K562 (cell line): ENCODE measurements around the gene GABBR1. TPM values are rescaled to one million over a fixed set of nuclear protein-coding genes. Genes with fewer than 3 reads are reported as not detected.

Source experiments
- ATAC-seq: fragments of 200-7000 bp; cut with Tn5 transposase; 3 replicates; pipeline ENCODE4 v1.9.1; 2020; ENCODE audit warnings: moderate library complexity
- BruUV-seq: library from RNA; stranded (reverse); fragments of 400-500 nt; replicated peaks from 2 replicates; lab custom pipeline; 2021; lab: Mats Ljungman, UMichigan
- CTCF ChIA-PET: fragments of 300-600 bp; formaldehyde crosslinking; extraction: SDS; loops from one replicate; lab custom pipeline; 2021; ENCODE audit warnings: low intra/inter-chr PET ratio; lab: Yijun Ruan, JAX
- POLR2A ChIA-PET: fragments of 300-600, 350-650 bp; sonication (Branson Sonifier 250); formaldehyde crosslinking; extraction: SDS; loops from one replicate; lab custom pipeline; 2021; ENCODE audit warnings: antibody characterized with exemption, inconsistent platforms; lab: Yijun Ruan, JAX
- DNase-seq, 4 experiments: peaks; one replicate each; pipeline versions ENCODE4 v3.0.0 to v3.0.0-alpha.2; 2011 to 2018; ENCODE audit warnings: low spot score in 3 of 4, mixed read lengths in 3 of 4; ENCODE audit errors: extremely low read depth in 1 of 4
- FAIRE-seq: peaks from 2 replicates; lab custom pipeline; 2011; peaks lifted over from hg19 to GRCh38; lab: Jason Lieb, UNC
- H2AFZ ChIP-seq: 2 replicates; pipeline ENCODE4 v1.6.0; 2011; ENCODE audit warnings: low read depth, low read length, control low read depth, inconsistent platforms
- H3K27ac ChIP-seq: fragments of 200-600 bp; 3 replicates; pipeline ENCODE4 v1.8.0; 2011; ENCODE audit warnings: low read depth, mild to moderate bottlenecking, control low read depth, inconsistent platforms, low read length, moderate library complexity, mixed read lengths; ENCODE audit errors: extremely low read depth
- H3K27me3 ChIP-seq, 2 experiments: fragments of 300-600 bp in 1 of 2; 2 replicates in 1 of 2; 3 replicates in 1 of 2; pipeline versions ENCODE4 v1.6.0 to v1.8.0; 2011; ENCODE audit warnings: inconsistent platforms in 2 of 2, low read length in 2 of 2, mild to moderate bottlenecking in 1 of 2, mixed read lengths in 1 of 2, moderate library complexity in 1 of 2; ENCODE audit not compliant: control insufficient read depth in 2 of 2, insufficient read depth in 2 of 2
- H3K36me3 ChIP-seq: fragments of 300-600 bp; 3 replicates; pipeline ENCODE4 v1.8.0; 2011; ENCODE audit warnings: mild to moderate bottlenecking, low read length, inconsistent platforms; ENCODE audit not compliant: control insufficient read depth, insufficient read depth
- H3K4me1 ChIP-seq, 2 experiments: fragments of 200-600 bp in 1 of 2; replicated peaks in 1 of 2; 2 replicates in 1 of 2; 3 replicates in 1 of 2; pipeline versions ENCODE4 v1.5.1 to v1.8.0; 2011; ENCODE audit warnings: inconsistent platforms in 2 of 2, low read length in 2 of 2, mild to moderate bottlenecking in 1 of 2, mixed read lengths in 1 of 2, moderate library complexity in 1 of 2; ENCODE audit not compliant: control insufficient read depth in 2 of 2, insufficient read depth in 2 of 2
- H3K4me2 ChIP-seq: 2 replicates; pipeline ENCODE4 v1.6.1; 2011; ENCODE audit warnings: low read length, control low read depth, inconsistent platforms, mixed read lengths; ENCODE audit not compliant: insufficient read depth
- H3K4me3 ChIP-seq: fragments of 200-600 bp; sonication (generic), shearing (Covaris generic); 2 replicates; pipeline ENCODE4 v1.5.1; 2016; ENCODE audit warnings: control low read depth, inconsistent platforms
- H3K79me2 ChIP-seq: fragments of 200-600 bp; 3 replicates; pipeline ENCODE4 v1.8.0; 2011; ENCODE audit warnings: low read length, inconsistent platforms; ENCODE audit not compliant: control insufficient read depth, insufficient read depth
- H3K9ac ChIP-seq, 2 experiments: 2 replicates each; pipeline versions ENCODE4 v1.6.0 to v1.6.1; 2011; ENCODE audit warnings: low read depth in 2 of 2, low read length in 2 of 2, control low read depth in 1 of 2, inconsistent platforms in 1 of 2, mild to moderate bottlenecking in 1 of 2, mixed read lengths in 1 of 2; ENCODE audit not compliant: insufficient read depth in 1 of 2
- H3K9me1 ChIP-seq: one replicate; pipeline ENCODE4 v1.6.0; 2011; ENCODE audit warnings: inconsistent platforms, mild to moderate bottlenecking, low read length, moderate library complexity; ENCODE audit not compliant: control insufficient read depth, insufficient read depth
- H3K9me3 ChIP-seq: replicated peaks from 2 replicates; pipeline ENCODE4 v1.5.1; 2011; ENCODE audit warnings: low read depth, low read length, inconsistent platforms; ENCODE audit not compliant: control insufficient read depth, insufficient read depth
- H4K20me1 ChIP-seq: replicated peaks from 2 replicates; pipeline ENCODE4 v1.6.1; 2011; ENCODE audit warnings: low read length, inconsistent platforms, mixed read lengths; ENCODE audit not compliant: control insufficient read depth, insufficient read depth
- ADNP ChIP-seq: fragments of 200-800 bp; sonication (Bioruptor generic); IDR thresholded peaks from 2 replicates; pipeline ENCODE4 v1.6.1; 2016; ENCODE audit warnings: missing genetic modification characterization, missing compliant biosample characterization
- FOXJ3 ChIP-seq: sonication (generic); formaldehyde crosslinking; IDR thresholded peaks from 2 replicates; pipeline ENCODE4 v1.4.0; 2020; ENCODE audit warnings: mild to moderate bottlenecking, missing genetic modification reagents
- HES1 ChIP-seq: fragments of 450-650 bp; IDR thresholded peaks from 2 replicates; pipeline ENCODE4 v1.6.1; 2016; ENCODE audit warnings: low read depth, mild to moderate bottlenecking, moderate library complexity
- IRF2 ChIP-seq: sonication (generic); formaldehyde crosslinking; IDR thresholded peaks from 2 replicates; pipeline ENCODE4 v1.8.1; 2022; ENCODE audit warnings: mild to moderate bottlenecking, missing genetic modification reagents
- MAFF ChIP-seq: IDR thresholded peaks from 2 replicates; pipeline ENCODE4 v1.6.1; 2012; ENCODE audit warnings: low read length, improper control_type of control experiment
- MAFG ChIP-seq: fragments of 450-650 bp; conservative IDR thresholded peaks from 2 replicates; pipeline ENCODE4 v1.6.1; 2016; ENCODE audit warnings: missing genetic modification characterization, missing compliant biosample characterization
- MTF1 ChIP-seq: fragments of 250-450 bp; sonication (Bioruptor Pico); IDR thresholded peaks from 2 replicates; pipeline ENCODE4 v1.9.0; 2021; ENCODE audit warnings: moderate library complexity, mild to moderate bottlenecking, inconsistent platforms, borderline replicate concordance
- OTX1 ChIP-seq: fragments of 450-650 bp; formaldehyde crosslinking; IDR thresholded peaks from 2 replicates; pipeline ENCODE4 v1.4.0; 2022; ENCODE audit warnings: mild to moderate bottlenecking
- SNAPC5 ChIP-seq: fragments of 250-450 bp; sonication (Bioruptor Pico); IDR thresholded peaks from 2 replicates; pipeline ENCODE4 v1.8.0; 2021; ENCODE audit warnings: moderate library complexity, mild to moderate bottlenecking, inconsistent platforms
- ZFP30 ChIP-seq: fragments of 250-450 bp; sonication (Bioruptor Pico); IDR thresholded peaks from 2 replicates; pipeline ENCODE4 v1.8.0; 2022; ENCODE audit warnings: moderate library complexity, mild to moderate bottlenecking, inconsistent platforms, borderline replicate concordance
- ZNF561 ChIP-seq: fragments of 450-650 bp; formaldehyde crosslinking; conservative IDR thresholded peaks from 2 replicates; pipeline ENCODE4 v1.4.0; 2020; ENCODE audit warnings: mild to moderate bottlenecking, moderate library complexity
- ZSCAN29 ChIP-seq: fragments of 450-650 bp; IDR thresholded peaks from 2 replicates; pipeline ENCODE4 v1.6.1; 2017
- WGBS: fragments of 100-300 bp; shearing (Covaris generic); methylation state at CpG from one replicate; pipeline ENCODE4 v1.1.6; 2016; ENCODE audit warnings: low coverage, mixed read lengths; ENCODE audit not compliant: insufficient coverage; ENCODE audit errors: missing lambda C conversion rate; 5-methylcytosine and 5-hydroxymethylcytosine counted together
- in situ Hi-C: fragments of 300-500 bp; cut with MboI; formaldehyde crosslinking; loops from 4 replicates; pipeline ENCODE4 v1.15.0; 2018; ENCODE audit warnings: inconsistent platforms, mixed read lengths
- intact Hi-C: fragments of 100-400 bp; cut with micrococcal nuclease; formaldehyde crosslinking; loops from 2 replicates; pipeline ENCODE4 v1.14.2; 2022
- polyA plus RNA-seq, 8 experiments: library from polyadenylated mRNA; depleted of rRNA in 4 of 8; stranded (reverse) in 5 of 8; unstranded in 3 of 8; fragments of >200 nt; fragmentation: Nextera tagmentation in 2 of 8; fragmentation: Illumina TruSeq in 1 of 8; extraction: Ambion mirVana in 2 of 8; extraction: Trizol in 1 of 8; gene quantifications; 2 replicates each; pipeline versions ENCODE4 v1.2.1 to v1.2.3, GENCODE V29; 2011 to 2014; ENCODE audit warnings: inconsistent platforms in 1 of 8, missing spikeins in 1 of 8
- total RNA-seq, 7 experiments: library from RNA; depleted of rRNA in 6 of 7; stranded (reverse); fragments of >200 nt in 6 of 7; fragmentation: Illumina TruSeq in 2 of 7; extraction: Trizol in 2 of 7; gene quantifications; 2 replicates each; pipeline versions ENCODE4 v1.2.1 to v1.2.3, GENCODE V29; 2011 to 2021; ENCODE audit warnings: low replicate concordance in 1 of 7
- TF ChIP-seq, protein P1 (sequence below): fragments of 200-800 bp; sonication (Bioruptor generic); IDR thresholded peaks from 2 replicates; pipeline ENCODE4 v1.6.1; 2016; ENCODE audit warnings: missing genetic modification characterization, missing compliant biosample characterization
- TF ChIP-seq, protein P2 (sequence below): sonication (generic); formaldehyde crosslinking; IDR thresholded peaks from 2 replicates; pipeline ENCODE4 v1.8.0; 2023; ENCODE audit warnings: mild to moderate bottlenecking, missing genetic modification reagents

The GABBR1 gene
- total and polyA plus RNA-seq, 9 of the 15 experiments (the other 6 are each of a cell fraction or from before 2014, with no cell fraction given) = 2.2 to 48.3 (median 20.8) TPM

GRCh38 chr6:29527126-29527525 is 105.9 kb downstream of the GABBR1 start:
- WGBS = 0% methylated on average over 1 of the region's 1 CpG
- Histone ChIP-seq H4K20me1 (peaks cover 9% of the 10 kb centered on the region; the same call in 1 of the 2 replicates), H3K27ac (no peak overlapping the region)
- TF ChIP-seq MTF1 (CRISPR knock-in tag) (no peak), ZNF561 (no peak), FOXJ3 (CRISPR knock-in tag) (no peak), SNAPC5 (CRISPR knock-in tag) (no peak), MAFF (peak; percentile 64), MAFG (tag) (peak; percentile 86), ZSCAN29 (no peak), ADNP (no peak), OTX1 (CRISPR knock-in tag) (no peak), ZFP30 (CRISPR knock-in tag) (no peak), HES1 (no peak), IRF2 (CRISPR knock-in tag) (no peak)
- TF ChIP-seq, protein P1, sequence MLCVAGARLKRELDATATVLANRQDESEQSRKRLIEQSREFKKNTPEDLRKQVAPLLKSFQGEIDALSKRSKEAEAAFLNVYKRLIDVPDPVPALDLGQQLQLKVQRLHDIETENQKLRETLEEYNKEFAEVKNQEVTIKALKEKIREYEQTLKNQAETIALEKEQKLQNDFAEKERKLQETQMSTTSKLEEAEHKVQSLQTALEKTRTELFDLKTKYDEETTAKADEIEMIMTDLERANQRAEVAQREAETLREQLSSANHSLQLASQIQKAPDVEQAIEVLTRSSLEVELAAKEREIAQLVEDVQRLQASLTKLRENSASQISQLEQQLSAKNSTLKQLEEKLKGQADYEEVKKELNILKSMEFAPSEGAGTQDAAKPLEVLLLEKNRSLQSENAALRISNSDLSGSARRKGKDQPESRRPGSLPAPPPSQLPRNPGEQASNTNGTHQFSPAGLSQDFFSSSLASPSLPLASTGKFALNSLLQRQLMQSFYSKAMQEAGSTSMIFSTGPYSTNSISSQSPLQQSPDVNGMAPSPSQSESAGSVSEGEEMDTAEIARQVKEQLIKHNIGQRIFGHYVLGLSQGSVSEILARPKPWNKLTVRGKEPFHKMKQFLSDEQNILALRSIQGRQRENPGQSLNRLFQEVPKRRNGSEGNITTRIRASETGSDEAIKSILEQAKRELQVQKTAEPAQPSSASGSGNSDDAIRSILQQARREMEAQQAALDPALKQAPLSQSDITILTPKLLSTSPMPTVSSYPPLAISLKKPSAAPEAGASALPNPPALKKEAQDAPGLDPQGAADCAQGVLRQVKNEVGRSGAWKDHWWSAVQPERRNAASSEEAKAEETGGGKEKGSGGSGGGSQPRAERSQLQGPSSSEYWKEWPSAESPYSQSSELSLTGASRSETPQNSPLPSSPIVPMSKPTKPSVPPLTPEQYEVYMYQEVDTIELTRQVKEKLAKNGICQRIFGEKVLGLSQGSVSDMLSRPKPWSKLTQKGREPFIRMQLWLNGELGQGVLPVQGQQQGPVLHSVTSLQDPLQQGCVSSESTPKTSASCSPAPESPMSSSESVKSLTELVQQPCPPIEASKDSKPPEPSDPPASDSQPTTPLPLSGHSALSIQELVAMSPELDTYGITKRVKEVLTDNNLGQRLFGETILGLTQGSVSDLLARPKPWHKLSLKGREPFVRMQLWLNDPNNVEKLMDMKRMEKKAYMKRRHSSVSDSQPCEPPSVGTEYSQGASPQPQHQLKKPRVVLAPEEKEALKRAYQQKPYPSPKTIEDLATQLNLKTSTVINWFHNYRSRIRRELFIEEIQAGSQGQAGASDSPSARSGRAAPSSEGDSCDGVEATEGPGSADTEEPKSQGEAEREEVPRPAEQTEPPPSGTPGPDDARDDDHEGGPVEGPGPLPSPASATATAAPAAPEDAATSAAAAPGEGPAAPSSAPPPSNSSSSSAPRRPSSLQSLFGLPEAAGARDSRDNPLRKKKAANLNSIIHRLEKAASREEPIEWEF = no peak
- TF ChIP-seq, protein P2, sequence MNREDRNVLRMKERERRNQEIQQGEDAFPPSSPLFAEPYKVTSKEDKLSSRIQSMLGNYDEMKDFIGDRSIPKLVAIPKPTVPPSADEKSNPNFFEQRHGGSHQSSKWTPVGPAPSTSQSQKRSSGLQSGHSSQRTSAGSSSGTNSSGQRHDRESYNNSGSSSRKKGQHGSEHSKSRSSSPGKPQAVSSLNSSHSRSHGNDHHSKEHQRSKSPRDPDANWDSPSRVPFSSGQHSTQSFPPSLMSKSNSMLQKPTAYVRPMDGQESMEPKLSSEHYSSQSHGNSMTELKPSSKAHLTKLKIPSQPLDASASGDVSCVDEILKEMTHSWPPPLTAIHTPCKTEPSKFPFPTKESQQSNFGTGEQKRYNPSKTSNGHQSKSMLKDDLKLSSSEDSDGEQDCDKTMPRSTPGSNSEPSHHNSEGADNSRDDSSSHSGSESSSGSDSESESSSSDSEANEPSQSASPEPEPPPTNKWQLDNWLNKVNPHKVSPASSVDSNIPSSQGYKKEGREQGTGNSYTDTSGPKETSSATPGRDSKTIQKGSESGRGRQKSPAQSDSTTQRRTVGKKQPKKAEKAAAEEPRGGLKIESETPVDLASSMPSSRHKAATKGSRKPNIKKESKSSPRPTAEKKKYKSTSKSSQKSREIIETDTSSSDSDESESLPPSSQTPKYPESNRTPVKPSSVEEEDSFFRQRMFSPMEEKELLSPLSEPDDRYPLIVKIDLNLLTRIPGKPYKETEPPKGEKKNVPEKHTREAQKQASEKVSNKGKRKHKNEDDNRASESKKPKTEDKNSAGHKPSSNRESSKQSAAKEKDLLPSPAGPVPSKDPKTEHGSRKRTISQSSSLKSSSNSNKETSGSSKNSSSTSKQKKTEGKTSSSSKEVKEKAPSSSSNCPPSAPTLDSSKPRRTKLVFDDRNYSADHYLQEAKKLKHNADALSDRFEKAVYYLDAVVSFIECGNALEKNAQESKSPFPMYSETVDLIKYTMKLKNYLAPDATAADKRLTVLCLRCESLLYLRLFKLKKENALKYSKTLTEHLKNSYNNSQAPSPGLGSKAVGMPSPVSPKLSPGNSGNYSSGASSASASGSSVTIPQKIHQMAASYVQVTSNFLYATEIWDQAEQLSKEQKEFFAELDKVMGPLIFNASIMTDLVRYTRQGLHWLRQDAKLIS (CRISPR knock-in tag) = no peak

More at GRCh38 chr6:29527126-29527525, 105.9 kb downstream of the GABBR1 start:
- Histone ChIP-seq H3K4me3 (no peak overlapping the region), H3K9me1 (no peaks in the 10 kb centered on the region), H3K36me3 (no peaks in the 10 kb centered on the region), H3K79me2 (no peaks in the 10 kb centered on the region), H3K4me2 (no peak overlapping the region), H3K4me1 (no peaks in the 10 kb centered on the region; a peak in 1 of 5 replicates), H3K9ac (no peak overlapping the region), H2AFZ (no peak overlapping the region), H3K27me3 (peaks cover 4 to 7% of the 10 kb centered on the region in 2 experiments), H3K9me3 (no peaks in the 10 kb centered on the region)
- CTCF ChIA-PET = no interaction called here
- in situ Hi-C loops = no loop called here
- BruUV-seq = no TSS peak
- no peak for ATAC-seq
- POLR2A ChIA-PET = interaction anchor here (0.6 to 0.9 kb wide), 2 partner anchors 149 to 478 kb away, joined by 3 to 4 read pairs; no protein-coding TSS in a partner anchor
- intact Hi-C loops = no loop called here
- no peak for FAIRE-seq
- DNase-seq = no peak
